Choroid plexus epithelial cell (primary cell): ENCODE results near the gene OPCML.

Experiments used
- DNase-seq: peaks from one replicate; pipeline ENCODE4 v3.0.0-alpha.2; 2010; ENCODE audit warnings: low read depth
- H3K4me3 ChIP-seq: 2 replicates; pipeline ENCODE4 v1.5.1; 2011; ENCODE audit warnings: low read depth, mild to moderate bottlenecking, control low read depth, low read length, moderate library complexity
- CTCF ChIP-seq: conservative IDR thresholded peaks from 2 replicates; pipeline ENCODE4 v1.5.1; 2011; ENCODE audit warnings: low read depth, mild to moderate bottlenecking, control low read depth, inconsistent platforms, low read length, moderate library complexity

Gene OPCML

GRCh38 chr11:133408402-133408801 lies 123.9 kb downstream of the OPCML start:
- no peak for TF ChIP-seq CTCF

GRCh38 chr11:133406489-133406888 lies 125.8 kb downstream of the OPCML start:
- no peak for TF ChIP-seq CTCF
- no peak overlapping the region for H3K4me3 ChIP-seq
- DNase-seq, result no peak

More at GRCh38 chr11:133408402-133408801, 123.9 kb downstream of the OPCML start:
- no peak overlapping the region for H3K4me3 ChIP-seq
- no peak for DNase-seq

GRCh38 chr11:133403900-133404299 lies 128.4 kb downstream of the OPCML start:
- no peak for TF ChIP-seq CTCF
- no peak for DNase-seq
- no peak overlapping the region for H3K4me3 ChIP-seq

- TF ChIP-seq CTCF, result no peak
- no peak for DNase-seq
- H3K4me3 ChIP-seq, result no peak overlapping the region
Measured at GRCh38 chr11:133402551-133402950, 129.8 kb downstream of the OPCML start.

GRCh38 chr11:133399855-133400625 lies 132.3 kb downstream of the OPCML start:
- DNase-seq, result no peak
- no peak for TF ChIP-seq CTCF

GRCh38 chr11:133399294-133399693 lies 133.0 kb downstream of the OPCML start:
- TF ChIP-seq CTCF, result no peak
- no peak for DNase-seq
- H3K4me3 ChIP-seq, result no peak overlapping the region

More at GRCh38 chr11:133399855-133400625, 132.3 kb downstream of the OPCML start:
- H3K4me3 ChIP-seq, result no peak overlapping the region

- TF ChIP-seq CTCF, result no peak
- no peak overlapping the region for H3K4me3 ChIP-seq
- no peak for DNase-seq
Measured at GRCh38 chr11:133390803-133391202, 141.5 kb downstream of the OPCML start.
